ENCODE results near the gene SIN3B.
"Not testable (repeated sequence)": the region's sequence is repeated elsewhere in the genome, so short reads cannot be mapped to it uniquely, and the experiment has no call there.

SIN3B gene, protein sequence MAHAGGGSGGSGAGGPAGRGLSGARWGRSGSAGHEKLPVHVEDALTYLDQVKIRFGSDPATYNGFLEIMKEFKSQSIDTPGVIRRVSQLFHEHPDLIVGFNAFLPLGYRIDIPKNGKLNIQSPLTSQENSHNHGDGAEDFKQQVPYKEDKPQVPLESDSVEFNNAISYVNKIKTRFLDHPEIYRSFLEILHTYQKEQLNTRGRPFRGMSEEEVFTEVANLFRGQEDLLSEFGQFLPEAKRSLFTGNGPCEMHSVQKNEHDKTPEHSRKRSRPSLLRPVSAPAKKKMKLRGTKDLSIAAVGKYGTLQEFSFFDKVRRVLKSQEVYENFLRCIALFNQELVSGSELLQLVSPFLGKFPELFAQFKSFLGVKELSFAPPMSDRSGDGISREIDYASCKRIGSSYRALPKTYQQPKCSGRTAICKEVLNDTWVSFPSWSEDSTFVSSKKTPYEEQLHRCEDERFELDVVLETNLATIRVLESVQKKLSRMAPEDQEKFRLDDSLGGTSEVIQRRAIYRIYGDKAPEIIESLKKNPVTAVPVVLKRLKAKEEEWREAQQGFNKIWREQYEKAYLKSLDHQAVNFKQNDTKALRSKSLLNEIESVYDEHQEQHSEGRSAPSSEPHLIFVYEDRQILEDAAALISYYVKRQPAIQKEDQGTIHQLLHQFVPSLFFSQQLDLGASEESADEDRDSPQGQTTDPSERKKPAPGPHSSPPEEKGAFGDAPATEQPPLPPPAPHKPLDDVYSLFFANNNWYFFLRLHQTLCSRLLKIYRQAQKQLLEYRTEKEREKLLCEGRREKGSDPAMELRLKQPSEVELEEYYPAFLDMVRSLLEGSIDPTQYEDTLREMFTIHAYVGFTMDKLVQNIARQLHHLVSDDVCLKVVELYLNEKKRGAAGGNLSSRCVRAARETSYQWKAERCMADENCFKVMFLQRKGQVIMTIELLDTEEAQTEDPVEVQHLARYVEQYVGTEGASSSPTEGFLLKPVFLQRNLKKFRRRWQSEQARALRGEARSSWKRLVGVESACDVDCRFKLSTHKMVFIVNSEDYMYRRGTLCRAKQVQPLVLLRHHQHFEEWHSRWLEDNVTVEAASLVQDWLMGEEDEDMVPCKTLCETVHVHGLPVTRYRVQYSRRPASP

DNA sequence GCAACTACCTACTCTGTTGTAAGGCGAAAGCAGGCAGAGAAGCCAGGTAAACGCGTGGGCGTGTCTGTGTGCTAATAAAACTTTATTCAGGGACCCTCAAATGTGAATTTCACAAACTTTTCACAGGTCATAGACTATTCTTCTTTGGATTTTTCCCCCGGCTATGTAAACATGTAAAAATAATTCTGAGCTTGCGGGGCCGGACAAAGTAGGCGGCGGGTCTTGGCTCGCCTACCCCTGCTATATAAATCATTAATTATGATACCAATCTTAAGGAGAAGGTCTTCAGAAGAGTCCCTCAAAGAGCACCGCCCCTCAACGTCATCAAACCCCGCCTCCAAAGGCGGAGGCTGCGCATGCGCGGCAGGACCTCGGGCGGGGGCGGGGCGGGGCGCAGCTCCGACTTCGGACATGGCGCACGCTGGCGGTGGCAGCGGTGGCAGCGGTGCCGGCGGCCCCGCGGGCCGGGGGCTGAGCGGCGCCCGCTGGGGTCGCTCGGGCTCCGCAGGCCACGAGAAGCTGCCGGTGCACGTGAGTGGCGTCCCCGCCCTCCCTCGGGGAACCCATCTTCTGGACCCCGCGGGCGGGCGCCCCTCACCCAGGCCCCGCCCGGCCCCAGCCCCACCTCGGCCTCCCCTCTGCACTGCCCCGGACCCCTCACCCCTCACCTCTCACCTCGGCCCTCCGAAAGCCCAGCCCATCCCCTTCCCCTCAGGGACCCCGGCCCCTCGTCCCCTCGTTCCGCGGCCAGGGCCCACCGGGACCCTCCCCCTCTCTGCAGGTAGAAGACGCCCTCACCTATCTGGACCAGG lies at the start of gene SIN3B:
Gene SIN3B (plus strand): TSS at position 389 of the 812 bp plus-strand sequence. CDS start 23 bp downstream, at position 412.
- H3K4me3 ChIP-seq (ENCODE audit: low read length), result peak within 1 kb of the TSS; percentile 93
- H2AFZ ChIP-seq (ENCODE audit: low read depth, low read length), result peak within 1 kb of the TSS; percentile 92
- H3K27me3 ChIP-seq (ENCODE audit: insufficient read depth, low read length), result no peaks in the 10 kb centered on the region
- peaks cover 26% of the 10 kb centered on the region for H3K36me3 ChIP-seq (ENCODE audit: insufficient read depth, low read length)
- H3K4me1 ChIP-seq (ENCODE audit: insufficient read depth, low read length), result peaks cover 20% of the 10 kb centered on the region
- H3K9me3 ChIP-seq (ENCODE audit: low read length), result no peaks in the 10 kb centered on the region

DNA sequence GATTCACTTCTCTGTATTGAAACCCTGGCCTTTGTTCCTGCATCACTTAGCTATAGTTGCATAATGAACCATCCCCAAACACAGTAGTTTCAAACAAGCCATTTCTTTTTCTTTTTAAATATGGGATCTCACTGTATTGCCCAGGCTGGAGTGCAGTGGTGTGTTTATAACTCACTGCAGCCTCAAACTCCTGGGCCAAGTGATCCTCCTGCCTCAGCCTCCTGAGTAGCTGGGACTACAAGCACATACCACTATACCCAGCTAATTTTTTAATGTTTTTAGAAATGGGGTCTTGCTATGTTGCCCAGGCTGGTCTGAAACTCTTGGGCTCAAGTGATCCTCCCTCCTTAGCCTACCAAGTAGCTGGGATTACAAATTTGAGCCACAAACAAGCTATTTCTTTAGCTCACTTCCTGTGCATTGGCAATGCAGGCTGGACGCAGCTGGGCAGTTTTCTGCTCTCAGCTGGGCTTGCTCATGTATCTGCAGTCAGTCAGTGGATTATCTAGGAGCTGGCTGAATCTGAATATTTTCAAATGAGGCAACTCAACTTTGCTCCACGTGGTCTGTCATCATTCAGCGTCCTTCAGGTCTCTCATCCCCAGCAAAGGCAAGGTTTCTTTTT lies 49.5 kb upstream of the SIN3B start:
- Histone ChIP-seq H2AFZ (ENCODE audit: low read depth, low read length) (no peak overlapping the region), H3K36me3 (ENCODE audit: insufficient read depth, low read length) (no peaks in the 10 kb centered on the region), H3K9me3 (ENCODE audit: low read length) (no peaks in the 10 kb centered on the region), H3K27me3 (ENCODE audit: insufficient read depth, low read length) (no peaks in the 10 kb centered on the region), H3K4me1 (ENCODE audit: insufficient read depth, low read length) (no peaks in the 10 kb centered on the region), H3K4me3 (ENCODE audit: low read length) (no peak overlapping the region)

DNA sequence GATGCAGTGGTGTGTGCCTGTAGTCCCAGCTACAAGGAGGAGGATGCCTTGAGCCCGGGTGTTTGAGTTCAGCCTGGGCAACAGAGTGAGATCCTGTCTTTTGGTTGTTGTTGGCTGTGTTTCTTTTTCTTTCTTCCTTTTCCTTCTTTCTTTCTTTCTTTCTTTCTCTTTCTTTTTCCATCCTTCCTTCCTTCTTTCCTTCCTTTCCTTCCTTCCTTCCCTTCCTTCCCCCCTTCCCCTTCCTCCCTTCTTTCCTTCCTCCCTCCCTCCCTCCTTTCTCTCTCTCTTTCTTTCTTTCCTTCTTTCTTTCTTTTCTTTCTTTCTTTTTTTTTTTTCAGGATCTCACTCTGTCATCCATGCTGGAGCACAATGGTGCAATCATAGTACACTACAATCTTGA lies 46.5 kb upstream of the SIN3B start:
- H3K9me3 ChIP-seq (ENCODE audit: low read length), result no peaks in the 10 kb centered on the region
- H3K4me3 ChIP-seq (ENCODE audit: low read length), result no peak overlapping the region
- H3K36me3 ChIP-seq (ENCODE audit: insufficient read depth, low read length), result no peaks in the 10 kb centered on the region
- no peak overlapping the region for H2AFZ ChIP-seq (ENCODE audit: low read depth, low read length)
- no peaks in the 10 kb centered on the region for H3K27me3 ChIP-seq (ENCODE audit: insufficient read depth, low read length)
- no peaks in the 10 kb centered on the region for H3K4me1 ChIP-seq (ENCODE audit: insufficient read depth, low read length)

DNA sequence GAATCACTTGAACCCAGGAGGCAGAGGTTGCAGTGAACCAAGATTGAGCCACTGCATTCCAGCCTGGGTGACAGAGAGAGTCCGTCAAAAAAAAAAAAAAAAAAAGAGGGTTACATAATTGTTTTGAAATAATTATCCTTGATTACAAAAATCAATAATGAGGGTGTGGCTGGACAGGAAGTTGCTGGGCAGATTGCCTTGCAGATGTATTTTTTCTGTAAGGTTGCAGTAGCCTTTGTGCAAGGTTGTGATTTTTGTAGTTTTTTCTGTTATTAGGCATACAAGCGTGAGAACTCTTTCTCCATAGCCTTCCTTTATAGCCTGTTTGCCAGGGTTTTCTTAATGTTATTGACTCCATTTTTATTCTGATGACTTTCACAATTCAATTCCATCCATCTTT lies 40.7 kb upstream of the SIN3B start:
- no peak overlapping the region for H2AFZ ChIP-seq (ENCODE audit: low read depth, low read length)
- no peaks in the 10 kb centered on the region for H3K27me3 ChIP-seq (ENCODE audit: insufficient read depth, low read length)
- no peaks in the 10 kb centered on the region for H3K36me3 ChIP-seq (ENCODE audit: insufficient read depth, low read length)
- peaks cover 5% of the 10 kb centered on the region for H3K9me3 ChIP-seq (ENCODE audit: low read length)
- H3K4me1 ChIP-seq (ENCODE audit: insufficient read depth, low read length), result no peaks in the 10 kb centered on the region
- H3K4me3 ChIP-seq (ENCODE audit: low read length), result no peak overlapping the region

GRCh38 chr19:16789238-16789637 lies 40.0 kb upstream of the SIN3B start:
- peaks cover 5% of the 10 kb centered on the region for H3K9me3 ChIP-seq (ENCODE audit: low read length)
- H2AFZ ChIP-seq (ENCODE audit: low read depth, low read length), result no peak overlapping the region
- H3K4me1 ChIP-seq (ENCODE audit: insufficient read depth, low read length), result no peaks in the 10 kb centered on the region
- no peaks in the 10 kb centered on the region for H3K27me3 ChIP-seq (ENCODE audit: insufficient read depth, low read length)
- no peak overlapping the region for H3K4me3 ChIP-seq (ENCODE audit: low read length)
- no peaks in the 10 kb centered on the region for H3K36me3 ChIP-seq (ENCODE audit: insufficient read depth, low read length)

DNA sequence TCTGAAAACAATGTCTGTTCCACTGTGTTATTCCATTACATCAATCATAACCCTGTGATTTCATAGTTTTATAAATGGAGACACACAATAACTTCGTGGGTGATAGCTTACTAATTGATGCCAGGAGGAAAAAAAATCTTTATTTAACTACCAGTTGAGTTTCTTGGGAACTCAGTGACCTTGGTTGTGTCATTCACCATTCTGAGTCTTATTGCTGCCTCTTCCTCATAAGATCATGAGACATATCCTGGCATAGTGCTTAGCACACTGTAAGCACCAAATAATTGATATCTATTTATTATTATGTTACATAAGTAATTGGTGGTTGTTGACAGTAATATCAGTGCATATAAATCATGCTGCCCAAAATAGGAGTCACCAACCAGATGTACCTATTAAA lies 39.1 kb upstream of the SIN3B start:
- Histone ChIP-seq H3K36me3 (ENCODE audit: insufficient read depth, low read length) (no peaks in the 10 kb centered on the region), H3K4me3 (ENCODE audit: low read length) (no peak overlapping the region), H2AFZ (ENCODE audit: low read depth, low read length) (no peak overlapping the region), H3K4me1 (ENCODE audit: insufficient read depth, low read length) (no peaks in the 10 kb centered on the region), H3K27me3 (ENCODE audit: insufficient read depth, low read length) (no peaks in the 10 kb centered on the region), H3K9me3 (ENCODE audit: low read length) (peaks cover 7% of the 10 kb centered on the region)

DNA sequence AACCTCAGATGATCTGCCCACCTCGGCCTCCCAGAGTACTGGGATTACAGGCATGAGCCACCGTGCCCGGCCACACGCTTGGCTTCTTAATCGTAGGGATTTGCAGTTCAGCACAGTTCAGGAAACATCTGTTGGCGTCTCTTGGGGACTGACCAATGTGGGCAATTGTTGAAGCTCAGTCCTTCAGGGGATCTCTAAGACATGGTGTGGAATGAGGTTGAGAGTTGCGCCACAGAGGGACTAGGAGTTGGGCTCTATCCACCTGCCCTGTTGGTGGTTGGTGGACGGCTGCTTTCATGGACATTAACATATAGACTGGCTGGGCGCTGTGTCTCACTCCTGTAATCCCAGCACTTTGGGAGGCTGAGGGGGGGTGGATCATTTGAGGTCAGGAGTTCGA lies 37.3 kb upstream of the SIN3B start:
- Histone ChIP-seq H3K36me3 (ENCODE audit: insufficient read depth, low read length) (no peaks in the 10 kb centered on the region), H3K9me3 (ENCODE audit: low read length) (peaks cover 13% of the 10 kb centered on the region), H3K4me3 (ENCODE audit: low read length) (no peak overlapping the region), H3K4me1 (ENCODE audit: insufficient read depth, low read length) (no peaks in the 10 kb centered on the region), H2AFZ (ENCODE audit: low read depth, low read length) (no peak overlapping the region), H3K27me3 (ENCODE audit: insufficient read depth, low read length) (no peaks in the 10 kb centered on the region)

GRCh38 chr19:16794456-16795441 lies 34.4 kb upstream of the SIN3B start:
- no peaks in the 10 kb centered on the region for H3K27me3 ChIP-seq (ENCODE audit: insufficient read depth, low read length)
- H3K9me3 ChIP-seq (ENCODE audit: low read length), result peaks cover 7% of the 10 kb centered on the region
- no peak overlapping the region for H3K4me3 ChIP-seq (ENCODE audit: low read length)
- H3K36me3 ChIP-seq (ENCODE audit: insufficient read depth, low read length), result no peaks in the 10 kb centered on the region
- no peak overlapping the region for H2AFZ ChIP-seq (ENCODE audit: low read depth, low read length)
- H3K4me1 ChIP-seq (ENCODE audit: insufficient read depth, low read length), result no peaks in the 10 kb centered on the region

DNA sequence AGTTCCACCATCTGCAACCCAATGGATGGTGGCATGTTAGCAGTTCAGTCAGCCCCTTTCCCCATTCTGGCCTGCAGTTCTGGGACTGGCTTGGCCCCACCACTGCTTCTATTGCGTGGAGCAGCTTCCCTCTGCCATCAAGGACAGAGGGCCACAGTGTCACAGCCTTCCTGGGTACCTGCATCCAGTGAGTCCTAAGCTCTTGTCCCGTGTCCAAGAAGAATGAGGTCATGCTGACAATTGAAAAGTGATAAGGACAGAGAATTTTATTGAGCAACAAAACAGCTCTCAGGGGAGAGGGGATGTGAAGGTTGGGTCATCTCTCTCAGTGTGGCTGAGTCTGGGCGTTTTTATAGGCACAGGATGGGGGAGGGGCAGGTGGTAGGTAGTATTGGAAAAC lies 33.5 kb upstream of the SIN3B start:
- H3K27me3 ChIP-seq (ENCODE audit: insufficient read depth, low read length), result no peaks in the 10 kb centered on the region
- H3K36me3 ChIP-seq (ENCODE audit: insufficient read depth, low read length), result no peaks in the 10 kb centered on the region
- H3K4me3 ChIP-seq (ENCODE audit: low read length), result no peak overlapping the region
- H2AFZ ChIP-seq (ENCODE audit: low read depth, low read length), result no peak overlapping the region
- no peaks in the 10 kb centered on the region for H3K4me1 ChIP-seq (ENCODE audit: insufficient read depth, low read length)
- peaks cover 7% of the 10 kb centered on the region for H3K9me3 ChIP-seq (ENCODE audit: low read length)

- H3K27me3 ChIP-seq (ENCODE audit: insufficient read depth, low read length), result no peaks in the 10 kb centered on the region
- H3K9me3 ChIP-seq (ENCODE audit: low read length), result peaks cover 7% of the 10 kb centered on the region
- no peaks in the 10 kb centered on the region for H3K36me3 ChIP-seq (ENCODE audit: insufficient read depth, low read length)
- no peak overlapping the region for H2AFZ ChIP-seq (ENCODE audit: low read depth, low read length)
- no peak overlapping the region for H3K4me3 ChIP-seq (ENCODE audit: low read length)
- no peaks in the 10 kb centered on the region for H3K4me1 ChIP-seq (ENCODE audit: insufficient read depth, low read length)
These were observed 31.3 kb upstream of the SIN3B start for GRCh38 chr19:16797876-16798275.

GRCh38 chr19:16798326-16798725 lies 30.9 kb upstream of the SIN3B start:
- not testable (repeated sequence) for H3K9me3 ChIP-seq (ENCODE audit: low read length); H3K27me3 ChIP-seq (ENCODE audit: insufficient read depth, low read length); H3K4me1 ChIP-seq (ENCODE audit: insufficient read depth, low read length); H2AFZ ChIP-seq (ENCODE audit: low read depth, low read length); H3K4me3 ChIP-seq (ENCODE audit: low read length); H3K36me3 ChIP-seq (ENCODE audit: insufficient read depth, low read length)
